Measurements from ENCODE around the gene ACKR4.
"Not testable (repeated sequence)": the region's sequence is repeated elsewhere in the genome, so short reads cannot be mapped to it uniquely, and the experiment has no call there.

The ACKR4 gene

DNA sequence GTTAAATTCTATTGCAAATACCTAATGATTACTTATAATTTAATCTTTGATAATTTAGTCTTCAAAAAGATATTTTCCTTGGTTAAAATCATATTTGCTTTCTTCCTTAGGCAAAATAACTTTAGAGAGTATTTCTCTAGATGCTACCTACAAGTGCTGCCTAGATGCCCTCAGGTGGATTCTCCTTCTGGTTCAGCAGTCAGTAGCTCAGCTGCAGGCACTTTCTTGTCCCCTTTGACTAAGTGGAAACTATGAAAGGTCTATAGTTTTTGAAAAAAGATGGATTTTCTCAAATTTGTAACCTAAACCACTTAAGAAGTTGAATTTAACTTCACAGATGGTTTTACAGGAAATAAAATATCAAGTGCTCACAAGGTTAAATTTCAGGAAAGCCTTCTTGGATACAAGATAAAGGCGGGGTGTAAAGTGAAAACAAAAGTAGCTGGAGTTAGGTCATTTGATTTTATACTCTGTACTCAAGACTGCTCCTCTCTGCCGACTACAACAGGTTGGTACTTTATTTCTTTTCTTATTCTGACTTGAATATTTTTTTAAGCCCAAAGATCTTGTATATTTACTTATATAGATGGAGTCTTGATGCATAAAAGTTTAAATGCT lies at the start of gene ACKR4:
Gene ACKR4, plus strand, starts transcription at position 455 of the 618 bp plus-strand sequence. CDS start 3,128 bp downstream, outside the sequence.
- DNase-seq (ENCODE audit: low read depth) = no peak

- no peak for DNase-seq (ENCODE audit: low read depth)
Observed at GRCh38 chr3:132549169-132549568, 47.9 kb upstream of the ACKR4 start.

DNA sequence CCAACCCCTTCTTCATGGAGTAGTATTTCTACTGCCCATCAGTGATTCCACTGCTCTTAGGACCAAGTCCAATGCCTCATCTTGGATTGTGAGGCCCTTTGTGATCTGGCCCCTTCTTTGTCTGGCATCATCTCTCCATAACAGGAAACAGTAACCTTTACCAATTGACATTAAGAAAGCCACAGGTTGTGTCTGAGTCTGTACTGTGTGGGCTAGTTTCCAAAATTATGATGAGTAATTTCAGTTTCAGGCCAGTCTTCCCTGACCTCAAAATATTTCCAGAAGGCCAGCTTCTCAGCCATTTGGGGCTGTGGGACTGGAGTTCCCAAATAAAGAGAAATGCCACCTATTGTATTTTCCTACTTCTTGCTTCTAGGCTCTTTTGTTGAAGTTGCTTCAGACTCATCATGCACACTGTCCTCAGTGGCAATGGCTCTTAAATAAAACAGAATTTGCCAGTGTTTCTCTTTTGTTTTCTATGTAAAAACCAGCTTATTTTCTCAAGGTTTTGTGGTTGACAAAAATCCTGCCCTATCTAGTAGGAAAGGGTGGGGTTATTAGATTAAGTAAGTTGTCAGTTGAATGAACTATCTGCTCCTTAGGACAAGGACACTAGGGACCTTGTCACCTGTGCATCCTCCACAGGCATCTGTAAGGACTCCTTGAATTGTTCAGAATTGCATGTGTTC lies 47.0 kb upstream of the ACKR4 start:
- no peak for DNase-seq (ENCODE audit: low read depth)

- no peak for DNase-seq (ENCODE audit: low read depth)
Observed at GRCh38 chr3:132550579-132551305, 46.3 kb upstream of the ACKR4 start.

DNA sequence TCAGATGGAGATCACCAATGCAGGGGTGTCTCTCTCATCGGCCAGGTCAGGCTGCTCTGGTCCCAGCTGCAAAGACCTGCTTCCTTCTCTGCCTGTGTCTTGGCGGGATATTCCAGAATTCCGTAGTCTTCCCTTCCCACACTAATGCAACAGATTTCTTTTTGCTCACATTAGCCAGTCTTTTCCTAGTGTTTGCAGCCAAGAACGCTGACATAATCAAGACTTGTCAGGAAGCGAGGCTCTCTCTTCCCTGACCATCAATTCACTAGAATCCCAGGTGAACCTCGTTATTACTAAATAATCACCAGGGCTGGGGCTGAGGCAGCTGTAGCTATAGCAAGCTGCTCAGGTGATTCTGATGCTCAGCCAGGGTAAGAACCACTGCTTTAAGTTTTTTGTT lies 43.2 kb upstream of the ACKR4 start:
- no peak for DNase-seq (ENCODE audit: low read depth)

- no peak for DNase-seq (ENCODE audit: low read depth)
Observed at GRCh38 chr3:132554437-132554836, 42.6 kb upstream of the ACKR4 start.

GRCh38 chr3:132555306-132556035 lies 41.6 kb upstream of the ACKR4 start:
- no peak for DNase-seq (ENCODE audit: low read depth)

DNA sequence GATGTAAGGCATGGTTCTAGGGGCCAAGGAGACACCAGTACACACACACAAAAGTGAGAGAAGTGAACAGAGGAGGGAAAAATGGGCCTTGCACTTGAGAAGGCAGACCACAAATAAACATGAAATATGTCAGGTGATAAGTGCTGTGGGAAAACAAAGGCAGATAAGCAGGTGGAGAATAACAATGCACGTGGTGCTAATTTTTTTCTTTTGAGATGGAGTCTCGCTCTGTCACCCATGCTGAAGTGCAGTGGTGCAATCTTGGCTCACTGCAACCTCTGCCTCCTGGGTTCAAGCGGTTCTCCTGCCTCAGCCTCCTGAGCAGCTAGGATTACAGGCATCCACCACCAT lies 41.1 kb upstream of the ACKR4 start:
- not testable (repeated sequence) for DNase-seq (ENCODE audit: low read depth)

DNA sequence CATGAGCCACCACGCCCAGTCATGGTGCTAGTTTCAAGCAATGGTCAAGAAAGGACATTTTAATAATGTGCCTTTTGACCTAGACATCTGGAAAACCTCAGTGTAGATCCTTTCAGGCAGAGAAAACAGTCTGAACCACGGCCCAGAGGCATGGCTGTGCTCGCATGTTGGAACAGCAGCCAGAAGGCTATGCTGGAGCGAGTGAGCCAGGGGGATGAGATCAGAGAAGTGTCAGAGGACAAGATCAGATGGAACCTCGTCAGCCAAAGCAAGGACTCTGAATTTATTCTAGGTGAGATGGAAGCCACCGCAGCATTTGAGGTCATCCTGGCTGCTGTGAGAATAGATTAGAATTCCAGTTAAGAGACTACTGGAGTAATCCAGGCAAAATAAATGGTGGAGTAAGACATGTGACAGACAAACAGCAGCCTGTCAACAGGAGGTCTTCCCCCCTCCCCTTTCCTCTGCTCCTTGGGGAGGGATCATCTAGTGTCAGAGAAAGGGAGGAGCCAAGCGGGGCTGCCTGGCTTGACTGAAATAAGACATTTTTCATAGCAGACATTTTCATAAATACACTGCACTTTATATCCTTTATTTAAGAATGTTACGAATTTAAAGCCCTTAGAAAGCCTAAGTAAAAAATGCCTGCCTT lies 40.4 kb upstream of the ACKR4 start:
- no peak for DNase-seq (ENCODE audit: low read depth)

DNA sequence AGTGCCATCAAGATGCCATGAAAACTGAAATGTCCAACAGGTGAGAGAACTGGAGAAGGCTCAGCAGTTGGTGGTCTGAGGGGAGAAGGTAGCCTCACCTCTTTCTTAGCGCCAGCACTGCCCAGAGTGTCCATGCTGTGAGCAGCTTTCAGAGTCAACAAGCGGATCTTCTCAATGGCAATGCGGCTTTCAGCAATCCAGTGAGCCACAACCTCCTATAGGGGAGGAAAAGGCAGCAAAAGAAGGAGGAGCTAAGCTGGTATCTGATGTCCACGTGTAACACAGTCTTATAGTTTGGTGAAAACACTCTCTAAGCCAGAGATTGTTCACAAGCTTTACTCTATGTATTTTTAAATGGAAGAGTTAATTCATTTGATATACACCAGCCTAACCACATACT lies 36.1 kb upstream of the ACKR4 start:
- no peak for DNase-seq (ENCODE audit: low read depth)

GRCh38 chr3:132563420-132564069 lies 33.5 kb upstream of the ACKR4 start:
- DNase-seq (ENCODE audit: low read depth) = no peak

GRCh38 chr3:132564070-132564465 lies 33.0 kb upstream of the ACKR4 start:
- DNase-seq (ENCODE audit: low read depth) = no peak

DNA sequence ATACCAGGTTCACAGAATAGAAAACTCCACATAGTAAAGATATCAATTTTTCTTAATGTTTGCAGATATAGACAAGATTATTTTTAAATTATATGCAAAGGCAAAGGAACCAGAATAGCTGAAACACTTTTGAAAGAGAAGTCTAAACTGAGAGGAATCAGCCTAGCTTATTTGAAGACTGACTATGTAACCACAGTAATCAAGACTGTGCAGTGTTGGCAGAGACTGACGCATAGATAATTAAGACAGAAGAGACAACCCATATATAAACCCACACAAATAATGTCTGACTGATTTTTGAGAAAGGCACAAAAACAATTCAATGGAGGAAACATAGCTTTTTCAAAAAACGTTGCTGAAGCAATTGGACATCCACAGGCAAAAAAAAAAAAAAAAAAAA lies 28.6 kb upstream of the ACKR4 start:
- no peak for DNase-seq (ENCODE audit: low read depth)

DNA sequence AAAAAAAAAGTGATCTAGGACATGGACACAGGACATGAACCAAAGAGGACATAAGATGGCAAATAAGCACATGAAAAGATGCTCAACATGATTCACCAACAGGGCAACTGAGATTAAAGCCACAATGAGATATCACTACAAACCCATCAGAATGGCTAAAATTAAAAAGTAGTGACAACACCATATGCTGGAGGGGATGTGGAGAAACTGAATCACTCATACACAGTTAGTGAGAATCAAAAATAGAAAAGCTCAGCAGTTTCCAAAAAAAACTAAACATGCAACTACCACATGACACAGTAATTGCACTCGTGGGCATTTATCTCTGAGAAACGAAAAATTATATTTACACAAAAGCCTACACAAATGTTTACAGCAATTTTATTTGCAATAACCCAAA lies 27.9 kb upstream of the ACKR4 start:
- no peak for DNase-seq (ENCODE audit: low read depth)

DNA sequence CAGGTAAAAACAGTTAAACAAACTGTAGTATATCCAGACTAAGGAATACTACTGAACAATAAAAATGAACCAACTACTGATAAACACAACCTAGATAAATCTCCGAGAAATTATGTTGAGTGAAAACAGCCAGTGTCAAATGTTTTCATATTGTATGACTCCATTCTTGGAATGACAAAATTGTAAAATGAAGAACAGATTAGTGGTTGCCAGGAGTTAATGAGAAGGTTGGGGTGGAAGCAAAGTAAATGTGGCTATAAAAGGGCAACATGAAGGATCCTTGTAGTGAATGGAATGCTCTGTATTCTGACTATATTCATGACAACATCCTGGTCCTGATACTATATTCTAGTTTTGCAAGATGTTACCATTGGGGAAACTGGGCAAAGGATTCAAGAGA lies 27.5 kb upstream of the ACKR4 start:
- DNase-seq (ENCODE audit: low read depth) = no peak

DNA sequence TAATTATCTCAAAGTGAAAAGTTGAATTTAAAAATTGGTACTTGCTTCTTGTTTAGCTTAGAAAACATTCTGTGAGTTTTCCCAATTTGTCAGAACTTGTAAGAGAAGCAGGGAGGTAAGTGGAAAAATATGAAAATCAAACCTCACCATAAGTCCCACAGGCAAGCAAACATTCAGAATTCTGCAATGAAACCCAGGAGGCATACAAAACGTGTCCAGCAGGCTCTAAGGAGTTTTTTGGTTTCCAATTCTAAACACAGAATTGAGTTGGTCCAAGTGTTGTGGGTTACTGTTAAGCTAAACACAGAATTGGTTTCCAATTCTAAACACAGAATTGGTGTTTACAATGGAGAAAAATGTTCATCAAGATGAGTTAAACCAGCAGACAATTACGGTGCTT lies 27.1 kb upstream of the ACKR4 start:
- DNase-seq (ENCODE audit: low read depth) = no peak

GRCh38 chr3:132573797-132574211 lies 23.3 kb upstream of the ACKR4 start:
- no peak for DNase-seq (ENCODE audit: low read depth)

DNA sequence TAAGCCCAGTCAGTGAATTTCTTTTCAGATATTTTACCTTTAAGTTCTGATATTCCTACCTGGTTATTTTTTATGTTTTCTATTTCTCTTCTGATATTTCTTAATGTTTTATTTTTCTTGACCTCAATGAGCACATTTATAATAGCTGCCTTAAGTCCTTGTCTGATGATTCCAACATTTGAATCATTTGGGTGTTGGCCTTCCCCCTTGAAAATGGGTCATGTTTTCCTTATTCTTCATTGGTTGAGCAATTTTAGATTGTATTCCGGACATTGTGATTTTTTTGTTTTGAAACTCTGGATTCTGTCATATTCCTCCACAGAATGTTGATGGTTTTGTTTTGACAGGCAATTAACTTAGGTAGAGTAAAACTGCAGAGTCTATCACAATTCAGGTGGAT lies 9.7 kb upstream of the ACKR4 start:
- no peak for DNase-seq (ENCODE audit: low read depth)

DNA sequence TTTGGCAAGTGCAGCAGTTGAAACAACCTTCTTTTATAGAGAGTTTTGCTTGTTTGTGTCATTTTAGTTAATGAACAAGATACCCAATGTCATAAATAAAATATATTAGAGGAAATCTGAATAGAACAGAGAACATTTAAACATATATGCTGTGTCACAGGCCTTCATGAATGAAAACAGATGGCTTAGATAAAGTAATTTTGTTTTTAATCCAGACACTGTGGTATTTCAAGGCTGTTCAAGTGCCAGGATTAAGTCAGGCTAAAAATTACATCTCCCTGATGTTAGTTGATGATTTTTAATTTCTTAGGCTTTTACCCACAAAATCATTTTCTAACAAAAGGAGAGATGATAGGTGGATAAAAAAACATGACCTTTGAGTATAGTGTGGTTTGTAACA lies 4.9 kb upstream of the ACKR4 start:
- DNase-seq (ENCODE audit: low read depth) = no peak

DNA sequence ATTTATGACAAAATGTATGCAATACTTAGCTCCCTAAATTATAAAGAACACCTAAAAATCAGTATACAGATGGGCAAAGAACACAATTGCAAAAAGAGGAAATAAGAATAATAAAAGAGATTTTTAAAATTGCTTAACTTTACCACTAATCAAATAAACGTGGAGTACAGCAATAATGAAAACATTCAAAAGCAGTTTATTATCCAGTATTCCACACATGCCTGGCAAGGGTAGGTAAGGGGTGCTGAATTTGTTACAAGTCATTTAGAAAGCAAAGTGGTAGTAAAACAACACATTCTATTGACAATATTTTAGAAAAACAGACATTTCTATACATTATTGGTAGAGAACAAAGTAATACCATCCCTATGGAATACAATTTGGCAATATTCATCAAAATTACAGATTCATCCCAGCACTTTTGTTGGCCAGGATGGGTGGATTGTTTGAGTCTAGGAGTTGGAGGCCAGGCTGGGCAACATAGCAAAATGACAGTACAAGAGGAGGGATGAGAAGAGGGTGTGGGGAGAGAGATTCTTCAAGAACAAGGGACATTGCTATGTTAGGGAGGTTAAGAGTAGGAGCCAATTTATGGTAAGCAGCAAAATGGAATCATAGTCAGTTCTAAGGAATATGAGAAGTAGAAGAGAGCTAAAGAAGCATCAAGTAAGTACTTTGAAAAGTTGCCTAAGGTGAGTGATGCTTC lies 3.7 kb upstream of the ACKR4 start:
- no peak for DNase-seq (ENCODE audit: low read depth)

DNA sequence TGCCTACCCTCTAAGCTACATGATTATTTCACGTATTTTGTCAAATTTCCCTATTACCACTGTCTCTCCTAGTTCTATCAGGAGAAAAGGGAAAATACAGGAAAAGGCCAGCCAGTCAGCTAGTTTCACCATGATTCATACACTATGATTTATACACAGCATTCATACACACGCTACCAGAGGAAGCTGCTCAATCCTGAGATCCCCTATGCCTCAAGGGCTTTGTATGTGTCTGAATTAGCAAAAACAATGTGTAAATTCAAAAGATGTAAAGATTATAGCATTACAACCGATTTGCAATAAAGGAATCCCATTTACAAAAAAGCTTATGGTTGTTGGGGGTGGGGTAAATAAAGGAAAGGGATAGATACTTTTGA lies 3.1 kb upstream of the ACKR4 start:
- no peak for DNase-seq (ENCODE audit: low read depth)
